ENCODE data around the gene DSTN. TPM values are rescaled to one million over a fixed set of nuclear protein-coding genes. Genes with fewer than 3 reads are reported as not detected.

DSTN gene
- total RNA-seq, 1 experiment from 2014 or later = 110 TPM

- Mint-ChIP-seq H3K27me3 (ENCODE audit: unreplicated experiment) (no peaks in the 10 kb centered on the region), H3K27ac (ENCODE audit: unreplicated experiment) (no peak overlapping the region), H3K4me1 (ENCODE audit: low read depth, unreplicated experiment) (peaks cover 9% of the 10 kb centered on the region), H3K36me3 (ENCODE audit: insufficient read depth, unreplicated experiment) (peaks cover 5% of the 10 kb centered on the region), H3K9me3 (ENCODE audit: low read depth, unreplicated experiment) (no peaks in the 10 kb centered on the region), H3K4me3 (ENCODE audit: low read depth, unreplicated experiment) (no peak overlapping the region)
- no TSS peak for BruUV-seq (replicated peaks)
- DNase-seq = no peak
- no peak for TF ChIP-seq CTCF (IDR thresholded peaks at IDR 0.05; ENCODE audit: unreplicated experiment)
- intact Hi-C loops (cut with micrococcal nuclease; ENCODE audit: unreplicated experiment) = no loop called here
- CTCF ChIA-PET = no interaction called here
Measured at GRCh38 chr20:17587148-17587547, 17.3 kb downstream of the DSTN start.

GRCh38 chr20:17587824-17588223 is 17.9 kb downstream of the DSTN start:
- Mint-ChIP-seq H3K9me3 (ENCODE audit: low read depth, unreplicated experiment) (no peaks in the 10 kb centered on the region), H3K36me3 (ENCODE audit: insufficient read depth, unreplicated experiment) (peaks cover 6% of the 10 kb centered on the region), H3K4me3 (ENCODE audit: low read depth, unreplicated experiment) (no peak overlapping the region), H3K27ac (ENCODE audit: unreplicated experiment) (no peak overlapping the region), H3K27me3 (ENCODE audit: unreplicated experiment) (no peaks in the 10 kb centered on the region), H3K4me1 (ENCODE audit: low read depth, unreplicated experiment) (peaks cover 13% of the 10 kb centered on the region)
- no peak for TF ChIP-seq CTCF (IDR thresholded peaks at IDR 0.05; ENCODE audit: unreplicated experiment)
- no peak for DNase-seq
- intact Hi-C loops (cut with micrococcal nuclease; ENCODE audit: unreplicated experiment) = no loop called here
- BruUV-seq (replicated peaks) = no TSS peak
- CTCF ChIA-PET = no interaction called here

- no TSS peak for BruUV-seq (replicated peaks)
- no peak overlapping the region for H3K27ac Mint-ChIP-seq (ENCODE audit: unreplicated experiment)
- DNase-seq = no peak
- TF ChIP-seq CTCF (IDR thresholded peaks at IDR 0.05; ENCODE audit: unreplicated experiment) = no peak
- no peak overlapping the region for H3K4me3 Mint-ChIP-seq (ENCODE audit: low read depth, unreplicated experiment)
- H3K27me3 Mint-ChIP-seq (ENCODE audit: unreplicated experiment) = no peaks in the 10 kb centered on the region
- no peaks in the 10 kb centered on the region for H3K9me3 Mint-ChIP-seq (ENCODE audit: low read depth, unreplicated experiment)
- intact Hi-C loops (cut with micrococcal nuclease; ENCODE audit: unreplicated experiment) = no loop called here
- CTCF ChIA-PET = no interaction called here
- H3K4me1 Mint-ChIP-seq (ENCODE audit: low read depth, unreplicated experiment) = peaks cover 22% of the 10 kb centered on the region
- peaks cover 14% of the 10 kb centered on the region for H3K36me3 Mint-ChIP-seq (ENCODE audit: insufficient read depth, unreplicated experiment)
Measured at GRCh38 chr20:17589161-17589834, 19.4 kb downstream of the DSTN start.

GRCh38 chr20:17590245-17590644 is 20.4 kb downstream of the DSTN start:
- intact Hi-C loops (cut with micrococcal nuclease; ENCODE audit: unreplicated experiment) = no loop called here
- no TSS peak for BruUV-seq (replicated peaks)
- Mint-ChIP-seq H3K4me3 (ENCODE audit: low read depth, unreplicated experiment) (no peak overlapping the region), H3K4me1 (ENCODE audit: low read depth, unreplicated experiment) (peaks cover 24% of the 10 kb centered on the region), H3K27me3 (ENCODE audit: unreplicated experiment) (no peaks in the 10 kb centered on the region), H3K9me3 (ENCODE audit: low read depth, unreplicated experiment) (no peaks in the 10 kb centered on the region), H3K27ac (ENCODE audit: unreplicated experiment) (no peak overlapping the region), H3K36me3 (ENCODE audit: insufficient read depth, unreplicated experiment) (peaks cover 13% of the 10 kb centered on the region)
- no peak for DNase-seq
- TF ChIP-seq CTCF (IDR thresholded peaks at IDR 0.05; ENCODE audit: unreplicated experiment) = no peak
- CTCF ChIA-PET = interaction anchor here (0.6 kb wide), 1 partner anchor 16 kb away, joined by 7 read pairs; no protein-coding TSS in a partner anchor
